Measurements from ENCODE around the gene EVA1A. TPM values are rescaled to one million over a fixed set of nuclear protein-coding genes. Genes with fewer than 3 reads are reported as not detected.

EVA1A gene
- total and polyA plus RNA-seq, 12 donors = 0.17 to 3.4 (median 0.99) TPM

- Histone ChIP-seq H3K27me3 (no peaks in the 10 kb centered on the region), H3K4me3 (no peak overlapping the region), H3K36me3 (peaks cover 0 to 11% (median 0%) of the 10 kb centered on the region in 9 donors), H3K9me3 (peaks cover 0 to 18% (median 10%) of the 10 kb centered on the region in 11 donors), H3K27ac (no peak overlapping the region), H3K4me1 (no peaks in the 10 kb centered on the region)
- no peak for TF ChIP-seq CTCF (IDR thresholded peaks at IDR 0.05)
- DNase-seq = no peak
- ATAC-seq = no peak
- WGBS, 2 donors = 91 to 93% methylated on average over 7 of the region's 7 CpGs
- intact Hi-C loops (cut with DNase I) = no loop called here
Measured at GRCh38 chr2:75515584-75516368, 45.0 kb downstream of the EVA1A start.

DNA sequence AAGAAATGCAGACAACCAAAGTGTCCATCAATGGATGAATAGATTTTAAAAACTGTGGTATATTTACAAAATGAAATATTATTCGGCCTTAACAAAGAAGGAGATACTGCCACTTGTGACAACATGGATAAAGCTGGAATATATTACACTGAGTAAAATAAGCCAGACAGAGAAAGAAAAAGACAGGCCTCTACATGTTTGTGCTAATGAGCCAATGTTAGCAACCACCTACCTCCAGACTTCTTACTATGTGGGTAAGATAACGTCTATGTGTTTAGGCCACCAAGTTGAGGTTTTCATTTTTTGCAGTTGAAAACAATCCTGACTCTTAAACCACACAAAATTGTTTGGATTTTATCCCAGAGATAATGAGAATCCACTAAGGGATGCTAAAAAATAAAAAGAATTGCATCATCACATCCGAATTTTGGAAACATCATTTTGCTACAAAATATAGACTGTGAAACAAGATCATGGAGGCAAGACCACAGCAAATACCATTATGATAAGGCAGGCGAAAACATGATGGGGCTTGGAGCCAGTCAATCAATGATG lies 47.0 kb downstream of the EVA1A start:
- Histone ChIP-seq H3K4me3 (no peak overlapping the region), H3K27me3 (no peaks in the 10 kb centered on the region), H3K36me3 (peaks cover 0 to 11% (median 0%) of the 10 kb centered on the region in 9 donors), H3K4me1 (no peaks in the 10 kb centered on the region), H3K27ac (no peak overlapping the region), H3K9me3 (peaks cover 0 to 20% (median 10%) of the 10 kb centered on the region in 11 donors)
- 78 to 83% methylated on average over 4 of the region's 4 CpGs for WGBS, 2 donors
- ATAC-seq = no peak
- no peak for TF ChIP-seq CTCF (IDR thresholded peaks at IDR 0.05)
- DNase-seq = no peak
- intact Hi-C loops (cut with DNase I) = no loop called here

DNA sequence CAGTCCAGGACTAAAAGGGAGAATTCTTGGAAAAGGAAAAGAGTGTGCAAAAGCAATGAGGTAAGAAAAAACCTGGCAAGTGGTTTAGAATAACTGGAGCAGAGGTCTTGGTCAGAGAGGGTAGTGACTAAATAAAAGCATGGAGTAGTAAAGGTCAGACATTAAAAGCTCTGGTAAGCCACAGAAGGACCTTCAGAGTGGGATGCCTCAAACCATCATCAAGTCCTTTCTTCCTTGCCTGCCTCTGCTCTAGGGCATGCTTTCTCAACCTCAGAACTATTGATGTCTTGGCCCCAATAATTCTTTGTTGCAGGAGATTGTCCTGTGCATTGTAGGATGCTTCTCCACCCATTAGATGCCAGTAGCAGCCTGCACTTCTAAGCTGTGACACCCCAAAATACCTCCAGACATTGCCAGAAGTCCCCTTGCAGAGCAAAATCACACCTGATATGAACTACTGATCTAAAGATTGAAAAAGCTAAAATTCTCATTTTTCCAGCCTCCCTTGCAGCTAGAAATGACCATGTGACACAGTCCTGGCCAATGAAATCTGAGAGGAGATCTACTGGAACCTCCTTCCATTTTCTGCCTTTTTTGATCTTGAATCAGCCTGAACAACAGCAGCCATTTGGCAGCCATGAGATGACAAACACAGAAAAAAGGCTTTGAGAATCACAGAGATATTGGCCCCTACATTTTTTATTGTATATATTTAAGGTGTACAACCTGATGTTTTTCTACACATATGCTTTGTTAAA lies 48.1 kb downstream of the EVA1A start:
- Histone ChIP-seq H3K9me3 (peaks cover 0 to 26% (median 15%) of the 10 kb centered on the region in 11 donors), H3K4me3 (no peak overlapping the region), H3K4me1 (no peaks in the 10 kb centered on the region), H3K36me3 (peaks cover 0 to 11% (median 0%) of the 10 kb centered on the region in 9 donors), H3K27me3 (no peaks in the 10 kb centered on the region), H3K27ac (no peak overlapping the region)
- no peak for ATAC-seq
- TF ChIP-seq CTCF (IDR thresholded peaks at IDR 0.05) = no peak
- intact Hi-C loops (cut with DNase I) = no loop called here
- DNase-seq = no peak

- ATAC-seq (no peak), DNase-seq (no peak)
- H3K36me3 ChIP-seq = no peaks in the 10 kb centered on the region
- no peak overlapping the region for H3K27ac ChIP-seq
- intact Hi-C loops (cut with DNase I) = no loop called here
- peaks cover 0 to 17% (median 10%) of the 10 kb centered on the region in 9 donors for H3K4me1 ChIP-seq
- no peak overlapping the region for H3K4me3 ChIP-seq
- WGBS, 2 donors = 51 to 64% methylated on average over 1 of the region's 1 CpG
- no peaks in the 10 kb centered on the region for H3K27me3 ChIP-seq
- H3K9me3 ChIP-seq = peaks cover 0 to 11% (median 0%) of the 10 kb centered on the region in 11 donors
- TF ChIP-seq CTCF (IDR thresholded peaks at IDR 0.05) = no peak
Measured at GRCh38 chr2:75506101-75506697, 54.5 kb downstream of the EVA1A start.

Data from heart right ventricle (tissue), 16 donors.